Naive thymus-derived CD8-positive, alpha-beta T cell (primary cell): ENCODE measurements around the gene TRIM29. TPM values are rescaled to one million over a fixed set of nuclear protein-coding genes. Genes with fewer than 3 reads are reported as not detected.

Source experiments
- ATAC-seq, 2 donors: fragments of 150-1000 bp; cut with Tn5 transposase in 1 of 2; sonication (Bioruptor Pico), chemical (Tn5 transposase) in 1 of 2; 1 replicate in 1 of 2; 2 replicates in 1 of 2; pipeline ENCODE4 v1.10.0; 2021; ENCODE audit warnings: mild to moderate bottlenecking in 2 of 2, moderate library complexity in 2 of 2
- POLR2A ChIA-PET: fragments of 350-600 bp; sonication (Branson Sonifier 250); formaldehyde crosslinking; loops from one replicate; lab custom pipeline; 2021; ENCODE audit warnings: antibody characterized with exemption; lab: Charles Lee
- DNase-seq, 10 donors: peaks; one replicate each; pipeline versions ENCODE4 v3.0.0 to v3.0.0-alpha.2; 2020 to 2022
- H3K27ac Mint-ChIP-seq, 10 donors: one replicate each; pipeline ENCODE4 v1.8.0; 2020 to 2022; ENCODE audit warnings: mild to moderate bottlenecking in 10 of 10, mixed read lengths in 10 of 10, moderate library complexity in 4 of 10, inconsistent platforms in 1 of 10
- H3K27me3 Mint-ChIP-seq, 5 donors: one replicate each; pipeline ENCODE4 v1.8.0; 2021 to 2022; ENCODE audit warnings: mixed read lengths in 5 of 5
- H3K36me3 Mint-ChIP-seq, 3 donors: one replicate each; pipeline ENCODE4 v1.8.0; 2020 to 2022; ENCODE audit warnings: mixed read lengths in 3 of 3, mild to moderate bottlenecking in 2 of 3, inconsistent platforms in 1 of 3
- H3K4me1 Mint-ChIP-seq, 4 donors: one replicate each; pipeline ENCODE4 v1.8.0; 2021 to 2022; ENCODE audit warnings: mixed read lengths in 4 of 4
- H3K4me3 Mint-ChIP-seq, 10 donors: one replicate each; pipeline ENCODE4 v1.8.0; 2020 to 2022; ENCODE audit warnings: mild to moderate bottlenecking in 10 of 10, mixed read lengths in 10 of 10, moderate library complexity in 6 of 10, inconsistent platforms in 1 of 10
- H3K9me3 Mint-ChIP-seq, 9 donors: one replicate each; pipeline ENCODE4 v1.8.0; 2020 to 2022; ENCODE audit warnings: mixed read lengths in 9 of 9, mild to moderate bottlenecking in 3 of 9, inconsistent platforms in 1 of 9, moderate library complexity in 1 of 9
- polyA plus RNA-seq, 3 donors: library from polyadenylated mRNA; unstranded; fragments of 300-500 nt; fragmentation: Illumina TruSeq; gene quantifications; one replicate each; pipeline ENCODE4 v1.2.3, GENCODE V29; 2021
- total RNA-seq, 8 experiments: library from RNA in 2 of 8; stranded (reverse) in 2 of 8; gene quantifications; one replicate each; pipeline ENCODE4 v1.2.3 and lab custom pipeline; 2021 to 2026

The TRIM29 gene
- total and polyA plus RNA-seq, 5 experiments from 2014 or later, result not detected

- Mint-ChIP-seq H3K27me3 (peaks cover 33 to 85% (median 70%) of the 10 kb centered on the region in 5 donors), H3K4me1 (peaks cover 4 to 22% (median 7%) of the 10 kb centered on the region in 4 donors), H3K4me3 (peak overlapping the region; percentile 70 to 85 (median 76)), H3K27ac (peak overlapping the region in 1 of 10 donors; percentile 56), H3K9me3 (peaks cover 6 to 32% (median 16%) of the 10 kb centered on the region in 9 donors), H3K36me3 (peaks cover 0 to 25% (median 0%) of the 10 kb centered on the region in 3 donors)
- ATAC-seq (peak; percentile 82 to 92), DNase-seq (peak; percentile 14 to 73 (median 55))
- POLR2A ChIA-PET, result no interaction called here
Observed at GRCh38 chr11:120168960-120169681, 31.2 kb upstream of the TRIM29 start.

- Mint-ChIP-seq H3K27me3 (peaks cover 33 to 89% (median 67%) of the 10 kb centered on the region in 5 donors), H3K36me3 (peaks cover 0 to 25% (median 0%) of the 10 kb centered on the region in 3 donors), H3K4me1 (peaks cover 4 to 22% (median 7%) of the 10 kb centered on the region in 4 donors), H3K4me3 (peak overlapping the region; percentile 70 to 85 (median 76)), H3K9me3 (peaks cover 6 to 35% (median 16%) of the 10 kb centered on the region in 9 donors), H3K27ac (peak overlapping the region in 1 of 10 donors; percentile 56)
- ATAC-seq, result no peak
- no peak for DNase-seq
- POLR2A ChIA-PET, result no interaction called here
Observed at GRCh38 chr11:120168108-120168959, 30.4 kb upstream of the TRIM29 start.

GRCh38 chr11:120167659-120168058 lies 29.7 kb upstream of the TRIM29 start:
- Mint-ChIP-seq H3K27ac (no peak overlapping the region), H3K27me3 (peaks cover 33 to 82% (median 65%) of the 10 kb centered on the region in 5 donors)
- DNase-seq, result no peak

GRCh38 chr11:120160436-120160835 lies 22.5 kb upstream of the TRIM29 start:
- DNase-seq, result no peak
- Mint-ChIP-seq H3K27me3 (peaks cover 11 to 46% (median 15%) of the 10 kb centered on the region in 5 donors), H3K27ac (no peak overlapping the region), H3K36me3 (peaks cover 0 to 13% (median 0%) of the 10 kb centered on the region in 3 donors), H3K4me1 (no peaks in the 10 kb centered on the region), H3K9me3 (peaks cover 6 to 24% (median 10%) of the 10 kb centered on the region in 9 donors), H3K4me3 (no peak overlapping the region)
- no peak for ATAC-seq
- POLR2A ChIA-PET, result no interaction called here

More at GRCh38 chr11:120167659-120168058, 29.7 kb upstream of the TRIM29 start:
- no peak for ATAC-seq
- Mint-ChIP-seq H3K4me1 (peaks cover 4 to 22% (median 7%) of the 10 kb centered on the region in 4 donors), H3K4me3 (no peak overlapping the region), H3K36me3 (peaks cover 0 to 25% (median 0%) of the 10 kb centered on the region in 3 donors), H3K9me3 (peaks cover 6 to 35% (median 16%) of the 10 kb centered on the region in 9 donors)
- POLR2A ChIA-PET, result no interaction called here

GRCh38 chr11:120153221-120153620 lies 15.3 kb upstream of the TRIM29 start:
- Mint-ChIP-seq H3K27ac (no peak overlapping the region), H3K27me3 (peaks cover 11 to 38% (median 15%) of the 10 kb centered on the region in 5 donors), H3K36me3 (peaks cover 0 to 10% (median 0%) of the 10 kb centered on the region in 3 donors), H3K4me1 (no peaks in the 10 kb centered on the region), H3K4me3 (no peak overlapping the region), H3K9me3 (peaks cover 0 to 27% (median 6%) of the 10 kb centered on the region in 9 donors)
- DNase-seq (no peak), ATAC-seq (no peak)
- POLR2A ChIA-PET, result no interaction called here

- peaks cover 0 to 24% (median 6%) of the 10 kb centered on the region in 9 donors for H3K9me3 Mint-ChIP-seq
- no peak overlapping the region for H3K27ac Mint-ChIP-seq
- no peaks in the 10 kb centered on the region for H3K4me1 Mint-ChIP-seq
- DNase-seq, result no peak
- no peak overlapping the region for H3K4me3 Mint-ChIP-seq
- ATAC-seq, result no peak
- H3K27me3 Mint-ChIP-seq, result peaks cover 15 to 36% (median 29%) of the 10 kb centered on the region in 5 donors
- H3K36me3 Mint-ChIP-seq, result peaks cover 0 to 7% (median 0%) of the 10 kb centered on the region in 3 donors
- POLR2A ChIA-PET, result interaction anchor here (0.7 kb wide), 1 partner anchor 61 kb away, joined by 3 read pairs; no protein-coding TSS in a partner anchor
Observed at GRCh38 chr11:120151536-120151935, 13.6 kb upstream of the TRIM29 start.

GRCh38 chr11:120149246-120149645 lies 11.3 kb upstream of the TRIM29 start:
- Mint-ChIP-seq H3K9me3 (peaks cover 0 to 24% (median 6%) of the 10 kb centered on the region in 9 donors), H3K4me1 (no peaks in the 10 kb centered on the region), H3K27me3 (peaks cover 13 to 46% (median 40%) of the 10 kb centered on the region in 5 donors), H3K27ac (no peak overlapping the region), H3K4me3 (no peak overlapping the region), H3K36me3 (peaks cover 0 to 7% (median 0%) of the 10 kb centered on the region in 3 donors)
- POLR2A ChIA-PET, result no interaction called here
- DNase-seq (no peak), ATAC-seq (no peak)

GRCh38 chr11:120147950-120148270 lies 10.0 kb upstream of the TRIM29 start:
- peaks cover 0 to 24% (median 6%) of the 10 kb centered on the region in 9 donors for H3K9me3 Mint-ChIP-seq
- no peaks in the 10 kb centered on the region for H3K4me1 Mint-ChIP-seq
- DNase-seq, result peak in 1 of 10 donors; percentile 49
- peak overlapping the region in 1 of 10 donors; percentile 71 for H3K27ac Mint-ChIP-seq
- H3K4me3 Mint-ChIP-seq, result no peak overlapping the region
- POLR2A ChIA-PET, result no interaction called here
- no peak for ATAC-seq
- peaks cover 0 to 7% (median 0%) of the 10 kb centered on the region in 3 donors for H3K36me3 Mint-ChIP-seq
- peaks cover 13 to 45% (median 39%) of the 10 kb centered on the region in 5 donors for H3K27me3 Mint-ChIP-seq

GRCh38 chr11:120147094-120147949 lies 9.4 kb upstream of the TRIM29 start:
- peaks cover 13 to 45% (median 38%) of the 10 kb centered on the region in 5 donors for H3K27me3 Mint-ChIP-seq
- peaks cover 0 to 24% (median 6%) of the 10 kb centered on the region in 9 donors for H3K9me3 Mint-ChIP-seq
- H3K4me1 Mint-ChIP-seq, result no peaks in the 10 kb centered on the region
- POLR2A ChIA-PET, result no interaction called here
- H3K27ac Mint-ChIP-seq, result no peak overlapping the region
- DNase-seq (peak in 1 of 10 donors; percentile 38), ATAC-seq (no peak)
- H3K36me3 Mint-ChIP-seq, result peaks cover 0 to 7% (median 0%) of the 10 kb centered on the region in 3 donors
- H3K4me3 Mint-ChIP-seq, result no peak overlapping the region

GRCh38 chr11:120146413-120147093 lies 8.6 kb upstream of the TRIM29 start:
- no peak overlapping the region for H3K4me3 Mint-ChIP-seq

GRCh38 chr11:120144501-120144900 lies 6.6 kb upstream of the TRIM29 start:
- POLR2A ChIA-PET, result no interaction called here
- ATAC-seq, result no peak
- no peaks in the 10 kb centered on the region for H3K36me3 Mint-ChIP-seq
- H3K4me3 Mint-ChIP-seq, result no peak overlapping the region
- no peak overlapping the region for H3K27ac Mint-ChIP-seq
- DNase-seq, result no peak
- H3K4me1 Mint-ChIP-seq, result no peaks in the 10 kb centered on the region
- H3K9me3 Mint-ChIP-seq, result peaks cover 0 to 5% (median 0%) of the 10 kb centered on the region in 9 donors
- peaks cover 7 to 62% (median 42%) of the 10 kb centered on the region in 5 donors for H3K27me3 Mint-ChIP-seq

More at GRCh38 chr11:120146413-120147093, 8.6 kb upstream of the TRIM29 start:
- H3K36me3 Mint-ChIP-seq, result peaks cover 0 to 7% (median 0%) of the 10 kb centered on the region in 3 donors
- H3K9me3 Mint-ChIP-seq, result peaks cover 0 to 21% (median 6%) of the 10 kb centered on the region in 9 donors
- H3K4me1 Mint-ChIP-seq, result no peaks in the 10 kb centered on the region
- DNase-seq, result peak in 2 of 10 donors; percentile 7 to 37
- ATAC-seq, result no peak
- POLR2A ChIA-PET, result no interaction called here
- peaks cover 10 to 51% (median 40%) of the 10 kb centered on the region in 5 donors for H3K27me3 Mint-ChIP-seq
- H3K27ac Mint-ChIP-seq, result no peak overlapping the region
